H9 (cell line): Measurements from ENCODE around the gene CREB5. TPM values are rescaled to one million over a fixed set of nuclear protein-coding genes. Genes with fewer than 3 reads are reported as not detected.

ENCODE experiments used
- DNase-seq: peaks from one replicate; pipeline ENCODE4 v3.0.0-alpha.2; 2017
- H2AFZ ChIP-seq: one replicate; pipeline ENCODE4 v1.6.1; 2013; ENCODE audit warnings: mild to moderate bottlenecking, low read length, control low read depth, moderate library complexity
- H2AK5ac ChIP-seq: 2 replicates; pipeline ENCODE4 v1.6.1; 2013; ENCODE audit warnings: low read length, control low read depth, mixed read lengths; ENCODE audit not compliant: insufficient read length
- H2BK120ac ChIP-seq: one replicate; pipeline ENCODE4 v1.6.1; 2013; ENCODE audit warnings: low read depth, mild to moderate bottlenecking, low read length, control low read depth, inconsistent platforms; ENCODE audit not compliant: poor library complexity, severe bottlenecking
- H2BK12ac ChIP-seq: 2 replicates; pipeline ENCODE4 v1.6.1; 2013; ENCODE audit warnings: low read length, control low read depth, mixed read lengths, low read depth; ENCODE audit not compliant: insufficient read length
- H2BK15ac ChIP-seq: 2 replicates; pipeline ENCODE4 v1.6.1; 2013; ENCODE audit warnings: low read depth, low read length, control low read depth
- H2BK20ac ChIP-seq: one replicate; pipeline ENCODE4 v1.6.1; 2013; ENCODE audit warnings: low read depth, mild to moderate bottlenecking, low read length, control low read depth, inconsistent platforms; ENCODE audit not compliant: poor library complexity, severe bottlenecking
- H2BK5ac ChIP-seq: 2 replicates; pipeline ENCODE4 v1.6.1; 2013; ENCODE audit warnings: low read length, control low read depth, mixed read lengths; ENCODE audit not compliant: insufficient read length
- H3K14ac ChIP-seq: 2 replicates; pipeline ENCODE4 v1.6.1; 2013; ENCODE audit warnings: low read length, control low read depth; ENCODE audit not compliant: insufficient read depth
- H3K18ac ChIP-seq: 2 replicates; pipeline ENCODE4 v1.6.1; 2013; ENCODE audit warnings: low read depth, mild to moderate bottlenecking, mixed read lengths, low read length, control low read depth; ENCODE audit not compliant: insufficient read length
- H3K23ac ChIP-seq: 2 replicates; pipeline ENCODE4 v1.6.1; 2013; ENCODE audit warnings: low read length, control low read depth, mixed read lengths, low read depth; ENCODE audit not compliant: insufficient read length
- H3K23me2 ChIP-seq: 2 replicates; pipeline ENCODE4 v1.6.1; 2013; ENCODE audit warnings: low read depth, mild to moderate bottlenecking, mixed read lengths, low read length, control low read depth; ENCODE audit not compliant: insufficient read length, poor library complexity, severe bottlenecking
- H3K27ac ChIP-seq: 2 replicates; pipeline ENCODE4 v1.5.1; 2013; ENCODE audit warnings: low read length, control low read depth, mixed read lengths, low read depth; ENCODE audit not compliant: insufficient read length
- H3K27me3 ChIP-seq: 2 replicates; pipeline ENCODE4 v1.6.1; 2013; ENCODE audit warnings: low read length, control low read depth, inconsistent platforms; ENCODE audit not compliant: insufficient read depth
- H3K4ac ChIP-seq: 2 replicates; pipeline ENCODE4 v1.6.1; 2013; ENCODE audit warnings: low read depth, mild to moderate bottlenecking, control low read depth, inconsistent platforms, low read length, moderate library complexity
- H3K4me1 ChIP-seq: 2 replicates; pipeline ENCODE4 v1.6.1; 2013; ENCODE audit warnings: low read length, control low read depth, inconsistent platforms; ENCODE audit not compliant: insufficient read depth
- H3K4me2 ChIP-seq: 2 replicates; pipeline ENCODE4 v1.6.1; 2013; ENCODE audit warnings: low read length, control low read depth, mixed read lengths; ENCODE audit not compliant: insufficient read length, insufficient read depth
- H3K56ac ChIP-seq: 2 replicates; pipeline ENCODE4 v1.6.1; 2013; ENCODE audit warnings: low read depth, mild to moderate bottlenecking, mixed read lengths, low read length, control low read depth; ENCODE audit not compliant: insufficient read length
- H3K79me1 ChIP-seq: 2 replicates; pipeline ENCODE4 v1.6.1; 2013; ENCODE audit warnings: low read depth, mild to moderate bottlenecking, moderate library complexity, low read length, control low read depth, inconsistent platforms; ENCODE audit not compliant: insufficient read depth, poor library complexity, severe bottlenecking
- H3K79me2 ChIP-seq: 2 replicates; pipeline ENCODE4 v1.6.1; 2013; ENCODE audit warnings: low read length, control low read depth, inconsistent platforms; ENCODE audit not compliant: insufficient read depth
- H3K9ac ChIP-seq: 2 replicates; pipeline ENCODE4 v1.6.1; 2013; ENCODE audit warnings: low read length, control low read depth, mixed read lengths; ENCODE audit not compliant: insufficient read length; ENCODE audit errors: extremely low read depth
- H3K9me3 ChIP-seq: one replicate; pipeline ENCODE4 v1.6.1; 2013; ENCODE audit warnings: low read depth, low read length, inconsistent platforms; ENCODE audit not compliant: control insufficient read depth
- H3T11ph ChIP-seq: one replicate; pipeline ENCODE4 v1.6.1; 2013; ENCODE audit warnings: mild to moderate bottlenecking, low read length, control low read depth, inconsistent platforms
- H4K20me1 ChIP-seq: one replicate; pipeline ENCODE4 v1.6.1; 2013; ENCODE audit not compliant: control insufficient read depth, insufficient read length, insufficient read depth
- H4K5ac ChIP-seq: 2 replicates; pipeline ENCODE4 v1.6.1; 2013; ENCODE audit warnings: low read depth, mild to moderate bottlenecking, mixed read lengths, low read length, control low read depth; ENCODE audit not compliant: insufficient read length
- H4K8ac ChIP-seq: replicated peaks from 2 replicates; pipeline ENCODE4 v1.6.1; 2013; ENCODE audit warnings: low read length, control low read depth, mixed read lengths, low read depth; ENCODE audit not compliant: insufficient read length
- H4K91ac ChIP-seq: 2 replicates; pipeline ENCODE4 v1.6.1; 2013; ENCODE audit warnings: low read depth, mild to moderate bottlenecking, moderate library complexity, mixed read lengths, low read length, control low read depth; ENCODE audit not compliant: insufficient read length
- H3K27ac Mint-ChIP-seq, 3 experiments: 2 replicates in 2 of 3; 3 replicates in 1 of 3; pipeline ENCODE4 v1.8.0; 2020 to 2021; ENCODE audit warnings: mixed read lengths in 3 of 3, mild to moderate bottlenecking in 1 of 3, moderate library complexity in 1 of 3
- H3K27me3 Mint-ChIP-seq: 2 replicates; pipeline ENCODE4 v1.8.0; 2021; ENCODE audit warnings: low read depth, mild to moderate bottlenecking, moderate library complexity, mixed read lengths
- H3K36me3 Mint-ChIP-seq, 3 experiments: 2 replicates in 2 of 3; 3 replicates in 1 of 3; pipeline ENCODE4 v1.8.0; 2020 to 2021; ENCODE audit warnings: low read depth in 3 of 3, mixed read lengths in 3 of 3; ENCODE audit not compliant: insufficient read depth in 1 of 3
- H3K4me1 Mint-ChIP-seq, 2 experiments: 2 replicates each; pipeline ENCODE4 v1.8.0; 2020; ENCODE audit warnings: mixed read lengths in 2 of 2
- H3K4me3 Mint-ChIP-seq, 2 experiments: 2 replicates in 1 of 2; 3 replicates in 1 of 2; pipeline ENCODE4 v1.8.0; 2020 to 2021; ENCODE audit warnings: mild to moderate bottlenecking in 2 of 2, mixed read lengths in 2 of 2, moderate library complexity in 1 of 2
- H3K9me3 Mint-ChIP-seq, 2 experiments: 2 replicates in 1 of 2; 3 replicates in 1 of 2; pipeline ENCODE4 v1.8.0; 2020; ENCODE audit warnings: mild to moderate bottlenecking in 2 of 2, mixed read lengths in 2 of 2, moderate library complexity in 1 of 2
- WGBS: extraction: QIAGEN DNeasy Blood & Tissue Kit; methylation state at CpG from one replicate; pipeline ENCODE4 v1.1.7; 2013; ENCODE audit warnings: missing lambda C conversion rate, low lambda C conversion rate, mixed read lengths; ENCODE audit not compliant: insufficient read length; ENCODE audit errors: extremely low coverage; 5-methylcytosine and 5-hydroxymethylcytosine counted together
- total RNA-seq: library from RNA; stranded (reverse); gene quantifications from 2 replicates; pipeline ENCODE4 v1.2.1, GENCODE V29; 2021
- TF ChIP-seq, protein P1 (sequence below): fragments of 200-600 bp; sonication (generic); conservative IDR thresholded peaks from 3 replicates; pipeline ENCODE4 v1.8.0; 2021; ENCODE audit warnings: antibody characterized with exemption, mild to moderate bottlenecking

CREB5 gene
- total RNA-seq, 1 experiment from 2014 or later, result 4.0 TPM

DNA sequence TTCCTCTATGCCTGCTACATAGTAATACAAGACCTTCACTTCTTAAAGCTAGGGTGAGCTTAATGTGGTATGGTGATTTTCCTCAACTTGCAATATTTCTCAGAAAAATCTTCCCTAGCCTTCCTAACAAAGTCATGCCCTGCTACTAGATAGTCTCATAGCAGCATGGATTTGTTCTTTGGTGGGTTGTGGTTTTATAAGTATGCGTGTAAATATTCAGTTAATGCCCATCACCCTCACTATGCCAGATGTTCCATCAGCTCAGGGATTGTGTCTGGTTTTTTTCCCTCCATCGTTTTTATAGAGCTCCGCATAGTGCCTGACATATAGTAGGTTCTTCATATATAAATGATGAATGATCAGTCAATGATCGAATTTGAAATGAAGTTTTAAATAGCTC lies 182.8 kb downstream of the CREB5 start:
- Histone ChIP-seq H2BK12ac (no peak overlapping the region), H4K20me1 (no peaks in the 10 kb centered on the region), H4K91ac (no peak overlapping the region), H4K5ac (no peak overlapping the region), H2BK120ac (no peak overlapping the region), H3K4ac (no peak overlapping the region), H2BK15ac (no peak overlapping the region), H3K23ac (no peak overlapping the region), H3K23me2 (no peaks in the 10 kb centered on the region), H3T11ph (no peak overlapping the region), H2BK20ac (no peak overlapping the region), H3K79me2 (no peaks in the 10 kb centered on the region), H2AK5ac (no peak overlapping the region), H3K9ac (no peak overlapping the region), H3K4me1 (no peaks in the 10 kb centered on the region), H3K27ac (no peak overlapping the region), H3K56ac (no peak overlapping the region), H3K18ac (no peak overlapping the region), H3K4me2 (no peak overlapping the region), H2AFZ (no peak overlapping the region), H4K8ac (no peak overlapping the region), H2BK5ac (no peak overlapping the region), H3K79me1 (no peaks in the 10 kb centered on the region), H3K14ac (no peak overlapping the region), H3K9me3 (no peaks in the 10 kb centered on the region), H3K27me3 (no peaks in the 10 kb centered on the region)
- no peaks in the 10 kb centered on the region for H3K9me3 Mint-ChIP-seq
- no peaks in the 10 kb centered on the region for H3K27me3 Mint-ChIP-seq
- peaks cover 0 to 3% of the 10 kb centered on the region in 2 experiments; a peak in 1 of 4 replicates for H3K4me1 Mint-ChIP-seq
- no peak overlapping the region for H3K4me3 Mint-ChIP-seq
- H3K27ac Mint-ChIP-seq, result no peak overlapping the region
- WGBS, result no CpG with 5 or more reads among the region's 4 CpGs
- TF ChIP-seq, protein P1, sequence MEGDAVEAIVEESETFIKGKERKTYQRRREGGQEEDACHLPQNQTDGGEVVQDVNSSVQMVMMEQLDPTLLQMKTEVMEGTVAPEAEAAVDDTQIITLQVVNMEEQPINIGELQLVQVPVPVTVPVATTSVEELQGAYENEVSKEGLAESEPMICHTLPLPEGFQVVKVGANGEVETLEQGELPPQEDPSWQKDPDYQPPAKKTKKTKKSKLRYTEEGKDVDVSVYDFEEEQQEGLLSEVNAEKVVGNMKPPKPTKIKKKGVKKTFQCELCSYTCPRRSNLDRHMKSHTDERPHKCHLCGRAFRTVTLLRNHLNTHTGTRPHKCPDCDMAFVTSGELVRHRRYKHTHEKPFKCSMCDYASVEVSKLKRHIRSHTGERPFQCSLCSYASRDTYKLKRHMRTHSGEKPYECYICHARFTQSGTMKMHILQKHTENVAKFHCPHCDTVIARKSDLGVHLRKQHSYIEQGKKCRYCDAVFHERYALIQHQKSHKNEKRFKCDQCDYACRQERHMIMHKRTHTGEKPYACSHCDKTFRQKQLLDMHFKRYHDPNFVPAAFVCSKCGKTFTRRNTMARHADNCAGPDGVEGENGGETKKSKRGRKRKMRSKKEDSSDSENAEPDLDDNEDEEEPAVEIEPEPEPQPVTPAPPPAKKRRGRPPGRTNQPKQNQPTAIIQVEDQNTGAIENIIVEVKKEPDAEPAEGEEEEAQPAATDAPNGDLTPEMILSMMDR, result no peak
- no peaks in the 10 kb centered on the region for H3K36me3 Mint-ChIP-seq
- no peak for DNase-seq
